HG03159 (cell line): ENCODE data around the gene DIAPH2.

Source experiments
- ATAC-seq: cut with Tn5 transposase; IDR thresholded peaks from one replicate; pipeline ENCODE4 v1.9.1; 2021; ENCODE audit warnings: mild to moderate bottlenecking, moderate library complexity; ENCODE audit not compliant: unreplicated experiment

DIAPH2 gene

GRCh38 chrX:97145934-97146333 lies 461.3 kb downstream of the DIAPH2 start:
- ATAC-seq: no peak

GRCh38 chrX:97155816-97156215 lies 471.2 kb downstream of the DIAPH2 start:
- no peak for ATAC-seq

- ATAC-seq: no peak
Observed at GRCh38 chrX:97158269-97158668, 473.6 kb downstream of the DIAPH2 start.

- ATAC-seq: no peak
Observed at GRCh38 chrX:97159916-97160800, 475.5 kb downstream of the DIAPH2 start.

GRCh38 chrX:97167333-97167732 lies 482.7 kb downstream of the DIAPH2 start:
- ATAC-seq: peak; percentile 66

GRCh38 chrX:97168646-97169045 lies 484.0 kb downstream of the DIAPH2 start:
- ATAC-seq: no peak

GRCh38 chrX:97175147-97175546 lies 490.5 kb downstream of the DIAPH2 start:
- ATAC-seq: no peak

GRCh38 chrX:97189668-97190067 lies 505.0 kb downstream of the DIAPH2 start:
- ATAC-seq: no peak

- no peak for ATAC-seq
Observed at GRCh38 chrX:97199501-97199900, 514.9 kb downstream of the DIAPH2 start.

- no peak for ATAC-seq
Observed at GRCh38 chrX:97200454-97200853, 515.8 kb downstream of the DIAPH2 start.

GRCh38 chrX:97210501-97210900 lies 525.9 kb downstream of the DIAPH2 start:
- no peak for ATAC-seq

- no peak for ATAC-seq
Observed at GRCh38 chrX:97211070-97211469, 526.4 kb downstream of the DIAPH2 start.

- no peak for ATAC-seq
Observed at GRCh38 chrX:97215186-97215585, 530.5 kb downstream of the DIAPH2 start.

GRCh38 chrX:97224148-97224547 lies 539.5 kb downstream of the DIAPH2 start:
- no peak for ATAC-seq

GRCh38 chrX:97229318-97229717 lies 544.7 kb downstream of the DIAPH2 start:
- ATAC-seq: no peak

GRCh38 chrX:97230948-97231347 lies 546.3 kb downstream of the DIAPH2 start:
- ATAC-seq: no peak

- peak; percentile 100 for ATAC-seq
Observed at GRCh38 chrX:97234471-97235081, 549.9 kb downstream of the DIAPH2 start.

GRCh38 chrX:97238632-97239031 lies 554.0 kb downstream of the DIAPH2 start:
- ATAC-seq: no peak

- ATAC-seq: no peak
Observed at GRCh38 chrX:97252111-97252510, 567.5 kb downstream of the DIAPH2 start.

- ATAC-seq: no peak
Observed at GRCh38 chrX:97260679-97261078, 576.0 kb downstream of the DIAPH2 start.

- no peak for ATAC-seq
Observed at GRCh38 chrX:97266406-97267121, 581.9 kb downstream of the DIAPH2 start.
